Islet precursor cell (in vitro differentiated cells): ENCODE measurements around the gene TMEM62.
"Not testable (repeated sequence)": the region's sequence is repeated elsewhere in the genome, so short reads cannot be mapped to it uniquely, and the experiment has no call there.

Experiments
- DNase-seq: peaks from one replicate; pipeline ENCODE4 v3.0.0-alpha.2; 2018

The TMEM62 gene

DNA sequence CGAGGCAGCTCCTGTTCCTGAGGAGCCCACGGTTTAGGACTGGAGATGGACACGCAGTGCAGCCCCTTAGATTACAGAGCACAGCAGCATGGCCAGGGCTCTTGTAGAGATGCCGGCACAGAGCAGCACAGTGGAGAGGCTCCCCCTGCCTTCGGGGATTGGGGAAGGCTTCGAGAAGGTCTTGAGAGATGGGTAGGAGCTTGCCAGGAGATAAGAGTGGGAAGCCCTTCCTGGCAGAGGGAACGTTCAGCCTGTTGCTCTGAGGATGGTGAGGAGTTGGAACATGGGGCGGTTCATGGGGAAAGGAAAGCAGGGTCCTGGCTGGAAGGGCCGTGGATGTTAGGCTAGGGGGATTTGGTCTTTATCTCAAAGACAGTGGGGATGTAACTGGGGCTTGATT, 77.4 kb downstream of the TMEM62 start:
- DNase-seq: no peak

DNA sequence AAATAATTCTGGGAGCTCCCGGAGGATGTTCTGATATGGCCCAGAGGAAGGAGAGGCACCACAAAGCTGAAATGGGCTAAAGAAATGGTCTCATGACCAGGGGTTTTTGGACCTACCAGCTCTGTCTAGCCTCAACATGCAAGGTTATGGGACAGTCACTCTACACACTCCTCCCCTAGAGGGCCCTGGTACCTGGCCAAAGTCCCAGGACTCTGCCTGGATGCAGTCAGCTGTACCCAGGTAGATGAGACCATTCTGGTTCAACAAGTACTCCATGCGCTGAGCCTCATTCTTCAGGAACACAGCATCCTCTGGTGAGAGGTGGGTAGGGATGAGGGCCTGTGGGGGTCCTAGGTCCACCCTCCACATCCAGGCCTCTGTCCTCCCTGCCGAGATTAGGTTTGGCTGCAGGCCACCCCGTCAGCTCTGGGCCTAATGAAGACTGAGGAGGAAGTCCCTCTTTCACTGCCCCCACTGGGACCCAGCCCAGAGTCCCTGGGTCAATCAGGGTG, 77.9 kb downstream of the TMEM62 start:
- peak; percentile 25 for DNase-seq

DNA sequence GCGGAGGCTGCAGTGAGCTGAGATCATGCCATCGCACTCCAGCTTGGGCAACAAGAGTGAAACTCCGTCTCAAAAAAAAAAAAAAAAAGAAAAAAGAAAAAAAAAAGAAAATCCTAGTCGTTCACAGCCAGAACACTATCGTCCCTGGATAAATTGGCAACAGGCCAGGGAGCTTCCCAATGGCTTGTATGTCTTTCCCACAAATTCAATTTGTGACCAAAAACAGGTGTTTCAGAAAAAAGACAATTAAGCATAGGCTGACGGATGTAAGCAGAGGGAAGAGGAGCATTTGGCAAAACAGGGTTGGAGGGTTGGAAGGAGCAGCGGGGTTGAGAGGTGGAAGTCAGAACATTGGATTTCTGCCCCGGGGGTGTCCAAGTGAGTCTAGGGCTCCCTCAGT, 78.9 kb downstream of the TMEM62 start:
- no peak for DNase-seq

DNA sequence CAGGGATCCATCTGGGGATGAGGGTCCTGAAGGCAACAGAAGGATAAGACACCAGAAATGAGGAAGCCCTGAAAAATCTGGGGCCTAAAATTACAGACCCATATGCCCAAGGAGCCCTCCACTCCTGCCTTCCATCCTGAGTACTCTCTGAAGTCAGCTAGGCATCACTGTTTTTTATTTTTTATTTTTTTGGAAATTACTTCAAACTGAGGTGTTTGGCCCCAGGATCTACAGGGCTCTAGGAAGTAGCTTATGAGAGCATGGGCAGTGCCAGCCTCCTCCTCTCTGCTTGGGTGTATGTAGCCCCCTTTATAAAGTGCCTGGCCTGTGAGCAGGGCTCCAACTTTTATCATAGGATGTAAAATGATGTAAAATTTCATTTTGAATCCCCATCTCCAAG, 79.6 kb downstream of the TMEM62 start:
- no peak for DNase-seq

DNA sequence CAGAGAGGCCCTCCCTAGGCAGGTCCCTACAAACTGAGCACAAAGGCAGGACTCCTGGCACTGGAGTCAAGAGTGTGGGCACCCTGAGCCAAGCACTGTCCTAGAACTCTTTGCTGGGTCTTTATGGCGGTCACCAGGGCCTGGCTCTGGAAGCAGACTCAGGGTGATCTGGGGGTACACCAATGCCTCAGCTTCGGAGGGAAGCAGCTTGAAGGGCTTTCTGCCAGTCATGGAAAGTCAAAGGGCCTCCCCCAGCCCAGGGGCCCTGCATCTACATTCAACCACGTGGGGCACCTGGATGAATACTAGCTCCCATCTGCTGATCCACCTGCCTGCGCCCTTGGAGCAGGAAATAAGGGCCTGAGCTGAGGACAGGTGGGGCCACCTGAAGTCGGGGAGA, 80.1 kb downstream of the TMEM62 start:
- peak; percentile 36 for DNase-seq

DNA sequence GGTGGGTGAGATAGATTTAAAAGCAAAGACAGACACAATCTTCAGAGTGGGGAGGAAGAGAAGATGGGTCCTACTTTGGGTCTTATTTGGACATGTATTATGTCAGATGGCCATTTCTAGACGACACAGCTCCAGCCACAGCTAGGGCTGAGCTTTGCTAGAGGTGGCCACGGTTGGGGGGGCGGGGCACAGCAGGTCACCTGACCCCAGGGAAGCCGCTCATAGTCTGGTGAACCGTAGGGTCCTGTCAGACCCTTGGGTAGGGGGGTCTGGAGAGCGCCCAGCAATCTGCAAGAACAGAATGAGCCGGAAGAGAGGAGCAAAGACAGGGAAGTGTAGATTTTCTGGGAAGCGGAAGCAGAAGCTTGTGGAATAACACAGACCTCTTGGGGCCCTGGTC, 80.8 kb downstream of the TMEM62 start:
- peak; percentile 38 for DNase-seq

DNA sequence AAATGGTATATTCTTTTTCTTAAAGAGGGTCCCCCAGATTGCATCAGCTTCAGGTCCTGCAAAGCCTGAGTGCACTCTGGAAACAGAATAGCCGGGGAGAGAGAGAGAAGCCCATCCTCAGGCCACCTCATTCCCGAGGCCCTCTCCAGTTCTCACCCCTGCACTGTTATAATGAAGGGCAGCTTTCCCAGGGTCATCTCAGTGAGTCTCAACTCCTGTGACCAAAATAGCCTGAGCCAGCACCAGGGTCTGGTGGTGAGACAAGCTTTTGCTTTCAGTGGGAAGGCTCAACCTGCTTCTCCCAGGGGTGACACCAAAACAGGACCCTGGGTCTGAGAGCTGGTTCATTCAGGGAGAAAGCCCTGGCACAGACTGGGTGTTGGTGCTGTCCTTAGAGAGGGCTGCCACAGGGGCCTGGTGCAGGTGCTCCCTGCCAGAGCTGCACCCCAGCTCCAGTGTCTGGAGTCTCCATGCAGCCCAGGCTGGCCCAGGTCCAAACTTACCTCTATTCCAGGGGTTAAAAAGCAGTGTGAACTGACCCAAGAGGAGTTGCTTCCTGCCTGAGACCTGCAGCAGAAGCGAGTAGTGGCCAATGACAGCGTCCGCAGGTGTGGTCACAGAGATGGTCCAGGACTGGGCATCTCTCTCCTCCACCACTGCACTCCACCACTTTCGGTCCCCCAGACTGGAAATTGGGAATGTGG, 81.4 kb downstream of the TMEM62 start:
- DNase-seq: peak; percentile 24

DNA sequence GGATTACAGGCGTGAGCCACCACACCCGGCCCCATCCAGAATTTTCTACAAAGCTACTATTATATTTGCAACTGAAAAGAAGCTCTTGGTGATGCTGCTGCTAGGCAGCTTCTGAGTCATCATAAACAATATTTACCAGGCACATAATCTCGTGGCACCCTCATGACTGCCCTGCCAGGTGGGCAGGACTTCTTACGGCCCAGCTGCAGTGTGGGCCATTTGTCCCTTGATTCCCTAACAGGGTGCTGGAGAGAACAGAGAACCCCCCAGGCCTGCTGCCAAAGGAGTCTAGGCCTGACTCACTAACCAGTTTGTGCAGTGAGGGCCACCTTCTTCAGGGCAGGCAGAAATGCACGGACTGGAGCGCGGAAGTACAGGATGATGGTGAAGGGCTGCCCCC, 82.6 kb downstream of the TMEM62 start:
- peak; percentile 43 for DNase-seq

DNA sequence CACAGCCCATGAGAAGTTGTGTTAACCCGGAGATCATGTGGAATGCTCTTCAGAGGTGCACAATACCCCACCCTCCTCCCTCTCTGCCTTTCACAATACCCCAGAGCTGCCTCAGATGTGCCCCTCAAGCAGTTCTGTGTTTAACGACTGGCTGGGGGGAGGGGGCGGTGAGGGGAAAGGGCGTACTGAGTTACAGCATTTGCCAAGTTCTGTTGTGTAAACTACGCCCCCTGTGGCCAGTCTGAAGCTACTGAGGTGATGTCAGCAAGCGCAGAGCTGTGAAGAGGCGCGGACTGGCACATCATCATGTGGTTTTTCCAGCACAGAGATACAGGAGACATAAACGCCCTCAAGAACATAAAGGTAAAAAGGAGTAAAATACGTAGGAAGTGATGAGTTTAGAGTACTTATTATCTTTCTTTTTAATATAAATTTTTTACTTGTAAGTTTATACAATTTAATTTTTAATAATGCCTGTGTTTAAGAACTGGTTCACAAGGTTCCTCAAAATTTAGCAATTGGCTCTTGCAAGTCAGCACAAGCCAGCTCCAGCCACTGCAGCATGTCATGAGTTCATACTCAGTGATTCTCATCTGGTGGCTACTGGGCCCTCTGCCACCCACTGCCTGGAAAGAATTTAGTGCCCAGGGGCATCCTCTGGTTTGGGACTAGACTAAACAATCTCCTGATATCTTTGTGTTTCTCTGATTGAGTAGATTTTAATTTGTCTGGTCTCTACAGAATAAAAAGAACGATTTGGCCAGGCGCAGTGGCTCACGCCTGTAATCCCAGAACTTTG, 85.7 kb downstream of the TMEM62 start:
- peak; percentile 81 for DNase-seq

DNA sequence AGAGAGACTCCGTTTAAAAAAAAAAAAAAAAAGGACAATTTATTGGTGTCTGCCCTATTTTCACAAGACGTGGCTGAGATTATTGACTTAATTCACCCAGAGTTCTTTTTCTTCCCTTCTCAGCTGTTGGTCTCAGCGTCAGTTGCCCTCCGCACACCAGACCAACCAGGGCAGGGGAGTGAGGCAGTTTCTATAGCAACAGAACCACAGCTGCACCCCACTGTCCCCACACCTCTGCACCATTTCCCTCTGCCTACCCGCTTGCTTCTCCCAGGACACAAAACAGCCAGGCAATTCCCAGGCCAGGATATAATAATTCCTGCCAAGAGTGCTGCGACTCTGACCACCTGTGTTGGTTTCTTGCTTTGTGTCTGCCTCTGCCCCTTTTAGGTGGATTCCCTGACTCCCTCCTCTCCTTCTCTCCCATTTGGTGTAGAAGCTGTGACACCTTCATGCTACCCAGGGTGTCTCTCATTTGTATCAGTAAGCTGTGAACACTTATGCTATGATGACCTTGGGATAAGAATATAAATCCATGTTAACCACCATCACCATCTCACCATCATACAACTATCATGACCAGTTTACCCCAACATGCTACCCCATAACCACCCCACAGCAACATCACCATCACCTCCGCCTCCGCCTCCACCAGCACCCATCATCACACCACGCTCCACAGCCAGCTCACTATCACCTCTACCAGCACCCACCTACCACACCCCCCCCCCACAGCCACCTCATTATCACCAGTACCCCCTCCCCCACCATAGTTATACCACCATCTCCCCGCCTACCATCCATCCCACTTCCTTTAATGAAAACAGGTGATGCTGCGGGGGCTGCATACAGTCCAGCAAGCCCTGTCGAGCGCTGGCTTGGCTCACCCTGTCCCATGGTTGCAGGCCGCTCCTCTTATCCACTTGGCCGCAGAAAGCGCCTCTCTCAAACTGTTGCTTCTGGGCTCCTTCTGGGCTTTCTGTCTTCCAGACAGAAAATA, 86.8 kb downstream of the TMEM62 start:
- DNase-seq: no peak

DNA sequence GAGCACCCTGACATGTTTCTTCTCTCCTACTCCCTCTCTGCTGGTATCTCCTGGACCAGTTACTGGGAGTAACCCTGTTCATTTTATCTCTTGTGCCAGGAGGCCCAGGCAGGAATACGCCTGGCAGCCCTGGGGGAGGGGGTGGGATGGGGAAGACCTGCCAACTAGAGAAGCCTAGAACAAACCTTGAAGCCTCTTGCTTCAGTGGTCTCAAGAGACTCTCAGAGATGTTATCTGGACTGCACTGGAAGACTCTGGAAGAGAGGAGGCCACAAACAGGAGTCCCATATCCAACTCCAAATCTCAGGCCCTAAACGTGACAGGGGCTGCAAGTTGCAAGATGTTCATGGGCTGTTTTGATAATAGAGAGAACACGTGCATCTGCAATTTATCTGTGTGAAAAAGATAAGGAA, 87.6 kb downstream of the TMEM62 start, which contains the start of gene EPB42:
Gene EPB42 (minus strand): TSS at position 28 of the 413 bp plus-strand sequence. CDS start 193 bp downstream, outside the sequence.
- no peak for DNase-seq

DNA sequence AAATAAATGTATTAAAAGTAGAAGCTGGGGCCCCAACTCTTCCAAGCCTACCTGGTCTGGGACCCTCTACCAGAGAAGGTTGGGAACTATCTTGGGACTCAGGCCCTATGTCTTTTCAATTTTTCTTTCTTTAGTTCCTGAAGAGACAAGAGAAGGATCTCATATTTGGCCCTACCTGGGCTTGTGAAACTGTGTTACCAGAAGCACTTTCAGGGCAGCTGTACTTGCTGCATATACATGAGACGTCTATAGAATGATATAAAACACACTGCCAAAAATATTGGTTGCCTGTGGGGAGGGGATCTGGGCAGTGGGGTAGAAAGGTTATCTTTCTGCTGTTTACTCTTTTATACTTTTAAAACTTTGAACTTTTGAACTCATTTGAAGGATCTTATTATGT, 88.0 kb downstream of the TMEM62 start:
- no peak for DNase-seq

DNA sequence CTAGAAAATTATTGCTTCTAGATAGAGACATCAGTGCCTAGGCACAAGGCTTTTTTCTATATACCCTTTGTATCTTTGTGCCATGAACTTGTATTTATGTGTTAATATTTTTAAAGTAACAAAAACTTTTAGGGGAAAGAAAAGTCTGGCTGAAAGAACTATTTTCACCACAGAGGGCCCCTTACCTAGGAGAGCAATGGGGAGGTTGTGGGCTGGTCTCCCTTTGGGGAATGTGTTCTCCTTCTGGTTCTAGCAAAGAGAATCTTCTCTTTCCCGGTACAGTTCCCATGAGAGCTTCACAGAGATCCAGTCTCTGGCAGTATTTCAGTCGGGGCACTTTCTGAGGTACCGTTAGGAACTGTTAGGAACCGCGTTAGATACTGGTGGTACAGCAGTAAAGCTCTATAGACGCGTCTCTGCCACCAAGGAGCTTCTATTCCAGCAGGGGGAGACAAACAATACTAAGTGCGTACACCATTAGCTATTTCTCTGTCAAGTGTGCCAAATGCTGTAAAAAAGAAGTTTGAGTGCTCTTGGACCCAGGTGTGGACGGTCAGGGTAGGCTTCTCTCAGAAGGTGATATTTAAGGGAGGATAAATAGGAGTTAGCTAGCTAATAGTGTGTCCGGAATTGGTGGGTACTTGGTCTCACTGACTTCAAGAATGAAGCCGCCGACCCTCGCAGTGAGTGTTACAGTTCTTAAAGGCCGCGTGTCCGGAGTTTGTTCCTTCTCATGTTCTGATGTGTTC, 92.0 kb downstream of the TMEM62 start:
- DNase-seq: peak; percentile 68

DNA sequence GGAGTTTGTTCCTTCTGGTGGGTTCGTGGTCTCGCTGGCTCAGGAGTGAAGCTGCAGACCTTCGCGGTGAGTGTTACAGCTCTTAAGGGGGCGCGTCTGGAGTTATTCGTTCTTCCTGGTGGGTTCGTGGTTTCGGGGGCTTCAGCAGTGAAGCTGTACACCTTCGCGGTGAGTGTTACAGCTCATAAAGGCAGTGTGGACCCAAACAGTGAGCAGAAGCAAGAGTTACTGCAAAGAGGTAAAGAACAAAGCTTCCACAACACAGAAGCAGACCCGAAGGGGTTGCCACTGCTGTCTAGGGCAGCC, 92.5 kb downstream of the TMEM62 start:
- not testable (repeated sequence) for DNase-seq

DNA sequence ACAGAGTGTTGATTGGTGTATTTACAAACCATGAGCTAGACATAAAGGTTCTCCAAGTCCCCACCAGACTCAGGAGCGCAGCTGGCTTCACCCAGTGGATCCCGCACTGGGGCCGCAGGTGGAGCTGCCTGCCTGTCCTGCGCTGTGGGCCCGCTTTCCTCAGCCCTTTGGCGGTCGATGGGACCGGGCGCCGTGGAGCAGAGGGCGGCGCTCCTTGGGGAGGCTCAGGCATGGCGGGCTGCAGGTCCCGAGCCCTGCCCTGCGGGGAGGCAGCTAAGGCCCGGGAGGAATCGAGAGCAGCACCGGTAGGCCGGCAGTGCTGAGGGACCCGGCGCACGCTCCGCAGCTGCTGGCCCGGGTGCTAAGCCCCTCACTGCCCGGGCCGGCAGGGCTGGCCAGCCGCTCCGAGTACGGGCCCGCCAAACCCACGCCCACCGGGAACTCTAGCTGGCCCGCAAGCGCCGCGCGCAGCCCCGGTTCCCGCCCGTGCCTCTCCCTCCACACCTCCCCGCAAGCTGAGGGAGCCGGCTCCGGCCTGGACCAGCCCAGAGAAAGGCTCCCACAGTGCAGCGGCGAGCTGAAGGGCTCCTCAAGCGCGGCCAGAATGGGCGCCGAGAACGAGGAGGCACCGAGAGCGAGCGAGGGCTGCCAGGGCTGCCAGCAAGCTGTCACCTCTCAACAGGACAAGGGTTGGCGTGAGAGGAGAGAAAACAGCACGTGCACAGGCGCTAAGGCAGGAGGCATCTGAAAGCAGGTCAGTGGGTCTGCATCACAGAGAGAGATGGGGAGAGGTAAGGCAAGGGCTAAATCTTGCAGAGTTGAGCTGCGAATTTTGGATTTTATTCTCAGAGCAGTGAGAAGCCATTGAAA, 93.3 kb downstream of the TMEM62 start:
- DNase-seq: no peak

DNA sequence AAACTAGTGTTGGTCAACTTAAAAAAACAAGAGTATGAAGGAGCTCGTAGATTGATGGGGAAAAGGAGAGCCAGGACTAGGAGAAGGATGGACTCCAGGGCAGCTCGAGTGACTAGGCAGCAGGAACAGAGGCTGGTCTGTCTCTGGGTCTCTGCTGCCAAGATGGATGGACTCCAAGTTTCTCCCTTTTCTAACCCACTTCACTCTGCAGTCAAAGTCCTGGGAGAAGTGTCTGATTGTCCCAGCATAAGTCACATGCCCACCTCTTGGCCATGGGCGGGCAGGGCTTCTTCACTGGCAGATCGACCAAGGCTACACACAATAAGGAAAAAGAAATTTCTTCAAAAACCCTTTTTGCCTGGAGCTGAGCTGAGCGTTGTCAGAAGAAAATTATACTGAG, 96.6 kb downstream of the TMEM62 start:
- DNase-seq: no peak

DNA sequence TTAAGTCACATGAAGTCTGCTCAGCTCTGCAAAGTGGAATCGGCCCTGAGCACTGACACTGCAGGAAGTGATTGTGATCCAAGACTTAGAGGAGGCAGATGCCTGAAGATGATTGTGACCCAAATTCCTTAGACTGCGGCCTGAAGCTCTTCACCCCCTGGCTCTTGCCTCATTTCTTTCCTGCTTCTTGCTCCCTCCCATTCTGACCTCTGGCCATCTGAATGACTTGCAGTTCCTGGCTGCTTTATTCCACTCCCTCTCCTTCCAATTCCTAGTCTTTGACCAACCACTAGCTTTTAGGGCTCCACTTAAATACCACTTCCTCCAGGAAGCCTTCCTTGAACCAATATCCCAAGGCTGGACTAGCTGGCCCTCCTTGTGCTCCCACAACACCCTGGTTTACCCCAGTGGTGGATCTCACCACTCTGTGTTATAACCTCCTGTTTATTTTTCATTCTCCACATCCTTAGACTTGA, 97.3 kb downstream of the TMEM62 start:
- DNase-seq: peak; percentile 77

DNA sequence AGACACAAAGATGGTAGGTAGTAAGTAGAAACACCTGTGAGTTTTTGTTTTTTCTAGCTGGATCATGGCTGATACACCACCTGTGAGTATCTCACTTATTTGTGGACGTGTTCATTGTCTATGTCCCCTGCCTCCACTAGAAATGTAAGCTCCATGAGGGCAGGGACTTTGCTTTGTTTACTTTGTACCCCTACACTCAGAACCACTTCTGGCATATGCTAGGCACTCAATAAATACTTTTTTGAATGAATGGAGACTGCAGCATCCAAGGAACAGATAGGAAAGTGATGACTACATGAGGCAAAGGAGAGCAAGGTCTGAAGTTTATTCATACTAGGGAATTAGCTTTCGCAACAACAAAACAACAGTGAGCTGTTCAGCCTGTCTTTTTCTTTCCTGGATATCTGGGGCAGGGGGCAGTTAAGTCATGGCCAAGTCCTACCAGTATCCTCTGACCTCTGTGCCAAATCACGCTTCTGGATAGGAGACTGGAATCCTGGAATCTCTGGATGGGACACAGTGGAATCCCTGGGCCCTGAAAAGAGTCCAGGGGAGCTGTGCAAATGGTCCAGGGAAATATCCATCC, 99.0 kb downstream of the TMEM62 start:
- no peak for DNase-seq
